H1 (cell line): ENCODE results near the gene SBDS. TPM values are rescaled to one million over a fixed set of nuclear protein-coding genes. Genes with fewer than 3 reads are reported as not detected.

Experiments
- CTCF ChIA-PET: fragments of 300-600 bp; sonication (Branson Sonifier 250); formaldehyde crosslinking; loops from one replicate; lab custom pipeline; 2021; ENCODE audit not compliant: partially characterized antibody; lab: Charles Lee
- POLR2A ChIA-PET: fragments of 300-600 bp; sonication (Branson Sonifier 250); formaldehyde crosslinking; loops from one replicate; lab custom pipeline; 2021; ENCODE audit warnings: inconsistent platforms; ENCODE audit not compliant: partially characterized antibody; lab: Charles Lee
- DNase-seq, 2 experiments: peaks; one replicate each; pipeline versions ENCODE4 v3.0.0 to v3.0.0-alpha.2; 2010 to 2022; ENCODE audit warnings: low spot score in 2 of 2, low read depth in 1 of 2, mixed read lengths in 1 of 2
- FAIRE-seq: peaks from 2 replicates; lab custom pipeline; 2011; peaks lifted over from hg19 to GRCh38; lab: Jason Lieb, UNC
- H2AFZ ChIP-seq: 2 replicates; pipeline ENCODE4 v1.8.1; 2012; ENCODE audit warnings: low read length, inconsistent platforms
- H2AK5ac ChIP-seq: 2 replicates; pipeline ENCODE4 v1.6.1; 2013; ENCODE audit warnings: low read depth, low read length
- H2BK120ac ChIP-seq: replicated peaks from 2 replicates; pipeline ENCODE3; 2013; ENCODE audit warnings: low read depth, low read length, inconsistent platforms
- H2BK12ac ChIP-seq: 2 replicates; pipeline ENCODE4 v1.6.1; 2013; ENCODE audit warnings: low read depth, low read length
- H2BK15ac ChIP-seq: 2 replicates; pipeline ENCODE4 v1.6.1; 2013; ENCODE audit warnings: low read length
- H2BK20ac ChIP-seq: 2 replicates; pipeline ENCODE4 v1.6.1; 2013; ENCODE audit warnings: low read length
- H2BK5ac ChIP-seq: 2 replicates; pipeline ENCODE4 v1.6.1; 2013; ENCODE audit warnings: low read depth, low read length
- H3K14ac ChIP-seq: 2 replicates; pipeline ENCODE4 v1.6.1; 2013; ENCODE audit warnings: inconsistent platforms; ENCODE audit not compliant: insufficient read length
- H3K18ac ChIP-seq: 2 replicates; pipeline ENCODE4 v1.6.1; 2013; ENCODE audit warnings: low read length; ENCODE audit errors: extremely low read depth
- H3K23ac ChIP-seq: 2 replicates; pipeline ENCODE4 v1.6.1; 2013; ENCODE audit warnings: inconsistent platforms; ENCODE audit not compliant: insufficient read length
- H3K23me2 ChIP-seq: 2 replicates; pipeline ENCODE4 v1.6.1; 2013; ENCODE audit warnings: low read depth, low read length
- H3K27ac ChIP-seq: 2 replicates; pipeline ENCODE4 v1.6.1; 2011; ENCODE audit warnings: low read depth, low read length, inconsistent platforms
- H3K27me3 ChIP-seq, 4 experiments: replicated peaks in 1 of 4; 1 replicate in 1 of 4; 2 replicates in 3 of 4; pipeline versions ENCODE4 v1.6.1 to v1.8.1; 2011 to 2013; ENCODE audit warnings: low read length in 3 of 4, mild to moderate bottlenecking in 3 of 4, inconsistent platforms in 2 of 4, mixed read lengths in 2 of 4, moderate library complexity in 1 of 4; ENCODE audit not compliant: control insufficient read depth in 3 of 4, insufficient read depth in 3 of 4; ENCODE audit errors: extremely low read depth in 1 of 4
- H3K36me3 ChIP-seq, 4 experiments: 2 replicates each; pipeline versions ENCODE4 v1.6.1 to v1.8.1; 2011 to 2013; ENCODE audit warnings: mild to moderate bottlenecking in 4 of 4, low read length in 3 of 4, moderate library complexity in 2 of 4, control low read depth in 1 of 4, inconsistent platforms in 1 of 4; ENCODE audit not compliant: insufficient read depth in 4 of 4, control insufficient read depth in 2 of 4
- H3K4ac ChIP-seq: replicated peaks from 2 replicates; pipeline ENCODE3; 2013; ENCODE audit warnings: low read length, low read depth, mixed read lengths, inconsistent platforms; ENCODE audit not compliant: insufficient read length
- H3K4me1 ChIP-seq, 4 experiments: replicated peaks in 1 of 4; 1 replicate in 1 of 4; 2 replicates in 3 of 4; pipeline versions ENCODE4 v1.6.1 to v1.8.1; 2011 to 2013; ENCODE audit warnings: low read length in 3 of 4, inconsistent platforms in 2 of 4, mixed read lengths in 1 of 4; ENCODE audit not compliant: insufficient read depth in 4 of 4, control insufficient read depth in 3 of 4
- H3K4me2 ChIP-seq, 2 experiments: 2 replicates each; pipeline versions ENCODE4 v1.6.1 to v1.8.1; 2011 to 2013; ENCODE audit warnings: low read depth in 2 of 2, low read length in 2 of 2, control low read depth in 1 of 2, inconsistent platforms in 1 of 2, mild to moderate bottlenecking in 1 of 2; ENCODE audit not compliant: insufficient read depth in 1 of 2
- H3K4me3 ChIP-seq, 4 experiments: fragments of 200-600, 300-600 bp in 1 of 4; sonication (generic), shearing (Covaris generic), sonication (Bioruptor Twin) in 1 of 4; 2 replicates each; pipeline versions ENCODE4 v1.5.1 to v1.8.1; 2011 to 2016; ENCODE audit warnings: low read length in 4 of 4, low read depth in 3 of 4, control low read depth in 2 of 4, inconsistent platforms in 2 of 4, mild to moderate bottlenecking in 2 of 4, mixed read lengths in 1 of 4, moderate library complexity in 1 of 4; ENCODE audit not compliant: insufficient read depth in 2 of 4; ENCODE audit errors: extremely low read depth in 1 of 4
- H3K56ac ChIP-seq: replicated peaks from 2 replicates; pipeline ENCODE3; 2013; ENCODE audit warnings: low read depth, mild to moderate bottlenecking, mixed read lengths, low read length, inconsistent platforms; ENCODE audit not compliant: insufficient read length
- H3K79me1 ChIP-seq: 2 replicates; pipeline ENCODE4 v1.6.1; 2013; ENCODE audit warnings: low read depth, low read length, control low read depth
- H3K79me2 ChIP-seq, 2 experiments: 2 replicates each; pipeline versions ENCODE4 v1.6.1 to v1.8.1; 2012 to 2013; ENCODE audit warnings: low read length in 2 of 2, mild to moderate bottlenecking in 2 of 2, inconsistent platforms in 1 of 2; ENCODE audit not compliant: insufficient read depth in 2 of 2, control insufficient read depth in 1 of 2
- H3K9ac ChIP-seq, 4 experiments: replicated peaks in 1 of 4; 1 replicate in 1 of 4; 2 replicates in 3 of 4; pipeline versions ENCODE4 v1.6.1 to v1.8.1; 2011 to 2013; ENCODE audit warnings: low read depth in 3 of 4, low read length in 3 of 4, control low read depth in 2 of 4, mild to moderate bottlenecking in 2 of 4, moderate library complexity in 2 of 4, inconsistent platforms in 1 of 4; ENCODE audit errors: extremely low read depth in 1 of 4
- H3K9me3 ChIP-seq, 2 experiments: 2 replicates each; pipeline versions ENCODE4 v1.6.1 to v1.8.1; 2012 to 2013; ENCODE audit warnings: mild to moderate bottlenecking in 2 of 2, moderate library complexity in 2 of 2, control low read depth in 1 of 2, inconsistent platforms in 1 of 2, low read depth in 1 of 2, low read length in 1 of 2, mixed read lengths in 1 of 2; ENCODE audit not compliant: insufficient read depth in 2 of 2
- H4K20me1 ChIP-seq, 2 experiments: replicated peaks in 1 of 2; 2 replicates each; pipeline versions ENCODE3 to v1.8.1; 2011 to 2013; ENCODE audit warnings: inconsistent platforms in 2 of 2, low read length in 2 of 2, mild to moderate bottlenecking in 1 of 2; ENCODE audit not compliant: insufficient read depth in 2 of 2, control insufficient read depth in 1 of 2
- H4K5ac ChIP-seq: 2 replicates; pipeline ENCODE4 v1.6.1; 2013; ENCODE audit warnings: low read length, low read depth, mixed read lengths, inconsistent platforms; ENCODE audit not compliant: insufficient read length
- H4K8ac ChIP-seq: 2 replicates; pipeline ENCODE4 v1.8.0; 2013; ENCODE audit warnings: mild to moderate bottlenecking, moderate library complexity, low read length, inconsistent platforms; ENCODE audit not compliant: insufficient read depth; ENCODE audit errors: extremely low read depth
- H4K91ac ChIP-seq: replicated peaks from 2 replicates; pipeline ENCODE3; 2013; ENCODE audit warnings: low read length, mixed read lengths, inconsistent platforms; ENCODE audit not compliant: insufficient read length
- MAFK ChIP-seq: IDR thresholded peaks from 2 replicates; pipeline ENCODE4 v1.6.1; 2012; ENCODE audit warnings: low read depth, mild to moderate bottlenecking, improper control_type of control experiment, low read length
- SIN3A ChIP-seq, 2 experiments: IDR thresholded peaks in 1 of 2; conservative IDR thresholded peaks in 1 of 2; 2 replicates each; pipeline ENCODE4 v1.6.1; 2011 to 2012; ENCODE audit warnings: low read length in 2 of 2, improper control_type of control experiment in 1 of 2, low read depth in 1 of 2, mild to moderate bottlenecking in 1 of 2
- TCF12 ChIP-seq: IDR thresholded peaks from 2 replicates; pipeline ENCODE4 v1.6.1; 2011; ENCODE audit warnings: low read depth, mild to moderate bottlenecking, low read length
- ZNF274 ChIP-seq: IDR thresholded peaks from 2 replicates; pipeline ENCODE4 v1.7.0; 2012; ENCODE audit warnings: low read length, borderline replicate concordance; ENCODE audit errors: extremely low read depth
- WGBS, 2 experiments: shearing (Covaris generic) in 1 of 2; methylation state at CpG; one replicate each; pipeline versions ENCODE4 v1.1.6 to v1.1.7; 2013 to 2015; ENCODE audit warnings: low lambda C conversion rate in 2 of 2, mixed read lengths in 2 of 2, inconsistent platforms in 1 of 2, low coverage in 1 of 2, missing lambda C conversion rate in 1 of 2; ENCODE audit not compliant: insufficient replicate concordance in 2 of 2, insufficient coverage in 1 of 2, insufficient read length in 1 of 2; ENCODE audit errors: extremely low coverage in 1 of 2, missing lambda C conversion rate in 1 of 2; 5-methylcytosine and 5-hydroxymethylcytosine counted together
- polyA plus RNA-seq, 7 experiments: library from polyadenylated mRNA; depleted of rRNA in 3 of 7; stranded (reverse) in 5 of 7; unstranded in 2 of 7; fragments of >200 nt in 5 of 7; fragments of 200-250 nt in 2 of 7; gene quantifications; 1 replicate in 5 of 7; 2 replicates in 1 of 7; 4 replicates in 1 of 7; pipeline versions ENCODE4 v1.2.1 to v1.2.3, GENCODE V29; 2011 to 2013; ENCODE audit warnings: missing spikeins in 2 of 7, mixed read lengths in 2 of 7
- total RNA-seq: library from RNA; stranded (reverse); fragmentation: NEBNext Ultra II Directional; extraction: Animal tissue kit (Norgen Biotek cat#: 25700); gene quantifications from 2 replicates; pipeline ENCODE4 v1.2.1, GENCODE V29; 2021
- TF ChIP-seq, protein P1 (sequence below): IDR thresholded peaks from 2 replicates; pipeline ENCODE4 v1.6.1; 2011; ENCODE audit warnings: low read depth, mild to moderate bottlenecking, low read length; ENCODE audit not compliant: insufficient read depth

The SBDS gene
- total and polyA plus RNA-seq, 2 of the 8 experiments (the other 6 are each of a cell fraction or from before 2014, with no cell fraction given) = 8.2 to 27.5 TPM

DNA sequence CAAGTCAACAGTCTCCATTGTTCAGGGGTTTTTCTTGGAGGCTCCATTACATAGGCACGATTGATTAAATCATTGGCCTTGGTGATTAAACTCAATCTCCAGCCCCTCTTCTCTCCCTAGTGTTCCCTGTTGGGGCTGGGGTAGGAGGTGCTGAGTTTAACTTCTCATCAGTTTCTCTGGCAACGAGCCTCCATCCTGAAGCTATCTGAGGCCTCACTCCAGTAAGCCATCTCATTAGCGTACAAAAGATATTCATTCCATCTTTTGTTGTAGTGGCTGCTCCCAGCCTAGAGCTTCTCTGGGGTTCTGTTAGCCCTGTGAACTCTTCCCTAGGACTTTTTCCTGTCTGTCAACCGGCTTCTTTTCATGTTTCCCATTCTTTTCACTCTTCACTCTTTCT, 12.9 kb upstream of the SBDS start:
- Histone ChIP-seq H3K9ac (no peak overlapping the region), H4K91ac (no peak overlapping the region), H2BK12ac (no peak overlapping the region), H3K4me3 (no peak overlapping the region), H3K18ac (no peak overlapping the region), H2BK120ac (no peak overlapping the region), H3K4me1 (no peaks in the 10 kb centered on the region), H3K27me3 (no peaks in the 10 kb centered on the region), H3K14ac (no peak overlapping the region), H4K8ac (no peak overlapping the region), H2BK15ac (no peak overlapping the region), H2AK5ac (no peak overlapping the region), H3K56ac (no peak overlapping the region), H3K27ac (no peak overlapping the region), H3K79me2 (peaks cover 0 to 6% of the 10 kb centered on the region in 2 experiments; a peak in 1 of 4 replicates), H2BK5ac (no peak overlapping the region), H3K4me2 (no peak overlapping the region), H4K5ac (no peak overlapping the region), H3K79me1 (no peaks in the 10 kb centered on the region), H2AFZ (no peak overlapping the region), H3K23me2 (no peaks in the 10 kb centered on the region), H3K36me3 (peaks cover 0 to 10% (median 4%) of the 10 kb centered on the region in 4 experiments; a peak in 4 of 8 replicates), H3K23ac (no peak overlapping the region), H3K9me3 (no peaks in the 10 kb centered on the region), H3K4ac (no peak overlapping the region), H4K20me1 (no peaks in the 10 kb centered on the region), H2BK20ac (no peak overlapping the region)
- TF ChIP-seq, protein P1, sequence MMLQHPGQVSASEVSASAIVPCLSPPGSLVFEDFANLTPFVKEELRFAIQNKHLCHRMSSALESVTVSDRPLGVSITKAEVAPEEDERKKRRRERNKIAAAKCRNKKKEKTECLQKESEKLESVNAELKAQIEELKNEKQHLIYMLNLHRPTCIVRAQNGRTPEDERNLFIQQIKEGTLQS = no peak
- TF ChIP-seq MAFK (no peak), ZNF274 (no peak), TCF12 (no peak), SIN3A (conservative IDR thresholded peaks at IDR 0.05 in 1 of 2, IDR thresholded peaks at IDR 0.05 in 1 of 2; ENCODE audit: low read depth in 1 of 2, low read length in 2 of 2) (no peak)
- no peak for FAIRE-seq
- ChIA-PET CTCF (no interaction called here), POLR2A (no interaction called here)
- no peak for DNase-seq
- 89% methylated on average over 4 of the region's 4 CpGs; no CpG with 5 or more reads in 1 of the 2 experiments for WGBS, 2 experiments
